Activated T-helper 2 cell treated with anti-CD3 and anti-CD28 coated beads, Interferon-gamma antibody, Interleukin-2, Interleukin-4, amounts not matched to agents 10 μg/mL and 5 μg/mL and 100 μg/mL, durations not matched to agents 14 hours and 24 hours and 36 hours (primary cell): Measurements from ENCODE around the gene SKAP2. TPM values are rescaled to one million over a fixed set of nuclear protein-coding genes. Genes with fewer than 3 reads are reported as not detected.

ENCODE experiments used
- DNase-seq: peaks from one replicate; pipeline ENCODE4 v3.0.0; 2021; ENCODE audit warnings: low spot score
- H3K27ac Mint-ChIP-seq: one replicate; pipeline ENCODE4 v1.8.0; 2021; ENCODE audit warnings: mixed read lengths
- H3K27me3 Mint-ChIP-seq: one replicate; pipeline ENCODE4 v1.8.0; 2021; ENCODE audit warnings: low read depth, mixed read lengths
- H3K36me3 Mint-ChIP-seq: one replicate; pipeline ENCODE4 v1.8.0; 2021; ENCODE audit warnings: low read depth, mixed read lengths
- H3K4me1 Mint-ChIP-seq: one replicate; pipeline ENCODE4 v1.8.0; 2021; ENCODE audit warnings: low read depth, mixed read lengths
- H3K4me3 Mint-ChIP-seq: one replicate; pipeline ENCODE4 v1.8.0; 2021; ENCODE audit warnings: low read depth, mild to moderate bottlenecking, moderate library complexity, mixed read lengths
- H3K9me3 Mint-ChIP-seq: one replicate; pipeline ENCODE4 v1.8.0; 2021; ENCODE audit warnings: mixed read lengths
- intact Hi-C: fragments of 100-400 bp; cut with micrococcal nuclease; formaldehyde crosslinking; loops from one replicate; pipeline ENCODE4 v1.15.1; 2023
- total RNA-seq: library from RNA; stranded (reverse); gene quantifications from 2 replicates; pipeline ENCODE4 v1.2.3, GENCODE V29; 2022

The SKAP2 gene
- total RNA-seq, 1 donor from 2014 or later: 8.2 TPM

DNA sequence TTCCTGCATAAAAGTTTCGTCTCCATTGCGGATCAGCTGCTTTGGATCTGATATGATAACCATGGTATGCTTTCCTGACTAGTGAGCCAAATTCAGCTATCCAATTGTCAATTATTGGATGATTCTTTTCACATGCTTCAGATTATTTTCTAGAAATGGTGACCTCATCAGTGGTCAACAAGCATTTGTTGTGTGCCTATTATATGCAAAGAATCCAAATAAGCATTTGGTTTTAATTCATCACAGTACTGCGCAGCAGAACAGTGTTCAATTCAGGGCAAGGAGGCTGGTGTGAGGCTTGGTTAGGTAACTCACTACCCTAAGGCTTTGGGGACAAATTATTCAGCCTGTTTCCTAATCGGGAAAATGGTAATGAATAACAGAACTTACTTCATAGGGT is 200.5 kb downstream of the SKAP2 start:
- peaks cover 43% of the 10 kb centered on the region for H3K27me3 Mint-ChIP-seq

DNA sequence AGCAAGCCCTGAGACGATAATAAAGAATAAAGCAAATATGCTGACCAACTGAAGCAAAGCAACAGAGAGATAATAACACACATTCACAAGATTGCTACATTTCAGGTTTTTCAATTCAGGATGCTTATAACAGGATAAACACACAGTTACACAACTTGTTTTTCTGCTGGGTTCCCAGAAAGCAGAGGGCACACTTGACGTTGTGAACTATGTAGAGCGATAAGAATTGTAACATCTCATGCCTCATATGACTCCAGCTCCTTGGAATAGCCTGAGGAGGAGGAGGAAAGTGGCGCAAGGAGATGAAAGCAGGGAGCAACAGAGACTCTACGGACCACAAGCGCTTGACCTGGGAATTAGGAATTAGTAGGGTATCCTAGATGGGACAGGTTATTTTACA is 201.7 kb downstream of the SKAP2 start:
- Mint-ChIP-seq H3K4me1 (peaks cover 13% of the 10 kb centered on the region), H3K27ac (no peak overlapping the region), H3K27me3 (peaks cover 47% of the 10 kb centered on the region), H3K36me3 (no peaks in the 10 kb centered on the region), H3K9me3 (no peaks in the 10 kb centered on the region), H3K4me3 (no peak overlapping the region)
- intact Hi-C loops: loop anchor here (10.0 kb wide), 1 partner anchor 458 kb away; the partner anchor contains the start of genes CBX3 and HNRNPA2B1
- DNase-seq: no peak

More for the DNA sequence above, 200.5 kb downstream of the SKAP2 start:
- intact Hi-C loops: loop anchor here (10.0 kb wide), 1 partner anchor 459 kb away; the partner anchor contains the start of genes CBX3 and HNRNPA2B1
- no peak for DNase-seq
- H3K27ac Mint-ChIP-seq: no peak overlapping the region
- no peaks in the 10 kb centered on the region for H3K9me3 Mint-ChIP-seq
- H3K4me1 Mint-ChIP-seq: peaks cover 13% of the 10 kb centered on the region
- no peaks in the 10 kb centered on the region for H3K36me3 Mint-ChIP-seq
- H3K4me3 Mint-ChIP-seq: no peak overlapping the region

DNA sequence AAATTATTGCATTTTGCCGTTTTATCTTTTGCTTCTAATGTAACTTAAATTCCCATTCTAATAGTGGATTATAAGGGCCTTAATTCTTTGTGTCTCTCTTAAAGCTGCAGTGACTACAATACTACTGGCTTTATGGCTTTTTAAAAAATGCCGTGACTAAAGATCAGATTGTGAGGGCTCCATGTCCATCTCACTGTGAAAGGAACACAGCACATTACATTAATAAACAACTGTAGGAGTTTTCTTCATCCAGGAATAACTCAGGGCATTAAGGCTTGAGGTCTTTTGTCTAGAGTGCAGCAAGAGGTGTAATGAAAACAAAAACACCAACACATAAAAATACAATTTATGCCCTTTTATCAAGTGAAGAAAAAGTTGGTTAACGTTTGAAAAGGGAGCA is 205.3 kb downstream of the SKAP2 start:
- no peaks in the 10 kb centered on the region for H3K4me1 Mint-ChIP-seq
- peaks cover 53% of the 10 kb centered on the region for H3K27me3 Mint-ChIP-seq
- no peaks in the 10 kb centered on the region for H3K9me3 Mint-ChIP-seq
- H3K27ac Mint-ChIP-seq: no peak overlapping the region
- no peaks in the 10 kb centered on the region for H3K36me3 Mint-ChIP-seq
- intact Hi-C loops: no loop called here
- no peak overlapping the region for H3K4me3 Mint-ChIP-seq
- DNase-seq: no peak

DNA sequence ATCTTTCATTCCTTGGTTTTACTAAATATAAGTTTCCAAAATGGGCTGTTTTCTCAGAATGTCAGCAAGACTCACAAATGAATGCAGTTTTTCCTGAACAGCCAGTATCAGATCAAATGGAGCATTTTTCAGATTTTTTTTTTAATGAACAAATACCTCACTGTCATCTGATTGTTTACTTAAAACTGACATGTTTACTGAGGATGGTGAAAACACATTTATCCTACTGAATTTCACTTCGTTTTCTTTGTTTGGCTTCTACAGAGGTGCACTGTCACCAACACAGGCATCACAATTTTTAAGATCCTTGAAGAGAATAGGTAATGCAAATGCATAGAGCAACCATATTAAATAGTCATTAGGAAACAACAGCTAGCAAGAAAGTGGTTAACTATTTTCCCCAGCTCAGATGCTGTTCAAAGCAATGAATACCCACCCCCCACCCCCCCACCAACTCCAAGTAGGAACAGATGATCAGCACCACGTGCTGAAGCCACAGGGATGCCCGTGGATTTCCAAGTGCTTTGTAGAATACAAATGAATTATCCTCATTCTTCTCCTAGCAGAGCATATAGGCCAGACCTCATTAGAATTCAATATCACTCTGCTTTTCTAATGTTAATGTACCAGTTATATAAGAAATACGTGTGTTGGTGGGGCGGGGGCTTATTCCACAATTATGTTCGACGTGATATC is 205.9 kb downstream of the SKAP2 start:
- Mint-ChIP-seq H3K27me3 (peaks cover 53% of the 10 kb centered on the region), H3K4me3 (no peak overlapping the region), H3K4me1 (no peaks in the 10 kb centered on the region), H3K27ac (no peak overlapping the region), H3K9me3 (no peaks in the 10 kb centered on the region), H3K36me3 (no peaks in the 10 kb centered on the region)
- no peak for DNase-seq
- intact Hi-C loops: no loop called here

DNA sequence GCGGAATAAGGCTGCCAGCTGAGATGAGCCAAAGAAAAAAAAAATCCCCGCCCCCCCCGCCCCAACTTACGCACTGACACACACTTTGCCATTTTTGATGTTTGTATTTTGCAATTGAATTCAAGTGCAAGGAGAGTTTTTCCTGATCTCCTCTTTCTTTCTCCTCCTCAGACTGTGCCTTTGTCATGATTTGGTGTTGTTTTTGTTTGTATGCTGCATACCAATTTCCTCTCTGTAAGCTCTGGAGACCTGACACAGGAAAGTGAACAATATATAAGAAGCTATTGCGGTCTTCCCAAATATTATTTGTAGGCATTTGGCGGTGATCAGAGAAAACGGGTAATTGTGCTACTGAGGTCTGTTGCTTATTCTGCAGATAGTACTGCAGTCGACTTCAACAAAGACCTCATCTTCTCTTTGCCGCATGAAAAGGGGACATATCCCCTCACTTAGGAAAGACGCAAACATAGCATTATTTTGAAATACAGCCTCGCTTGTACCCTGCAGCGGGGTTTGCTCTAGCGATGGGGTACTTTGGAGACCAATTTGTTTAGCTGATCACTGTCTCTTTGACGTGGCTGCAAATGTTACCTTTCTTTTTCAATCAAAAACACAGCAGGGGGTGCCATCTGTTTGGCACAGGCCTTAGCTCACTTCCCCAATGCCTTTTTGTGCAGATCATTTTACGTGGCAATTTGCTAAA is 206.6 kb downstream of the SKAP2 start:
- DNase-seq: no peak
- peaks cover 53% of the 10 kb centered on the region for H3K27me3 Mint-ChIP-seq
- no peak overlapping the region for H3K4me3 Mint-ChIP-seq
- intact Hi-C loops: no loop called here
- no peaks in the 10 kb centered on the region for H3K36me3 Mint-ChIP-seq
- H3K4me1 Mint-ChIP-seq: no peaks in the 10 kb centered on the region
- no peaks in the 10 kb centered on the region for H3K9me3 Mint-ChIP-seq
- H3K27ac Mint-ChIP-seq: no peak overlapping the region

DNA sequence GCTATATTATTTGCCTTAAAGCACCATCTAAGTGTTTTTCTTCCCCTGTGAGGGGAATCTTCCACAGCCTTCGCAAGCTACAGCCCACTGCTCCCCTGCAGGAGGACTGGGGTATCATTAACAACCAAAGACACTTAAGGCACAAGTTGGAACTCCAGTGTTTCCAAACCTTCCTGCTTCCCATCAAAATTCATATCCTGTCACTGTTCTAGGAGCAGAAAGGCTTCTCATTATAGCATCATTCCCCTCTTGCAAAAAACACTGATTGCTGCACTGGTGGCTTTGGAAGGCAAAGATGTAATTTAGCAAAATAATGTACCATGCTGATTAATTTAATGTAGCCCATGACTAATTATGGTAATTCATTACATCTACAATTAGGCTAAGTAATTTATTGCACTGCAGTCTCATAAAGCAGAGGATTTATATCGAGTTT is 207.2 kb downstream of the SKAP2 start:
- no peaks in the 10 kb centered on the region for H3K9me3 Mint-ChIP-seq
- DNase-seq: no peak
- no peaks in the 10 kb centered on the region for H3K4me1 Mint-ChIP-seq
- H3K27ac Mint-ChIP-seq: no peak overlapping the region
- no peaks in the 10 kb centered on the region for H3K36me3 Mint-ChIP-seq
- H3K27me3 Mint-ChIP-seq: peaks cover 49% of the 10 kb centered on the region
- no peak overlapping the region for H3K4me3 Mint-ChIP-seq
- intact Hi-C loops: no loop called here

DNA sequence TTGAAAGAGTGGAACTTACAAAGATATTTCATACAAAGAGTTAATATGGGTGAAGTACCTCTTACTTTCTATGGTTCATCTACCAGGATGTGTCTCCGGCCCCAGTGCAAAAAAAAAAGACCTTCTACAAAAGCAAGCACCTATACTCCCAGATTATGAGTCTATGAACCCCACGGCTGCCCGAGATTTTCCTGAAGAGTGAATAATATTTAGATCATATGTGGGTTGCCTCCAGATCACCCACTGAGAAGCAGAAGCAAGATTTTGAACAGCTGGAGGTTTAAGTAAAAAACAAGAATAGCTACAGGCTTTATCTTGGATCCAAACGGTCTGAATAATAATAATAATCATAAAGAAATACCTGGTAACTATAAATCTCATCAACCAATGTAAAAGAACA is 207.7 kb downstream of the SKAP2 start:
- no peaks in the 10 kb centered on the region for H3K36me3 Mint-ChIP-seq
- intact Hi-C loops: no loop called here
- DNase-seq: no peak
- peaks cover 49% of the 10 kb centered on the region for H3K27me3 Mint-ChIP-seq
- H3K4me3 Mint-ChIP-seq: no peak overlapping the region
- no peak overlapping the region for H3K27ac Mint-ChIP-seq
- H3K4me1 Mint-ChIP-seq: no peaks in the 10 kb centered on the region
- H3K9me3 Mint-ChIP-seq: no peaks in the 10 kb centered on the region

DNA sequence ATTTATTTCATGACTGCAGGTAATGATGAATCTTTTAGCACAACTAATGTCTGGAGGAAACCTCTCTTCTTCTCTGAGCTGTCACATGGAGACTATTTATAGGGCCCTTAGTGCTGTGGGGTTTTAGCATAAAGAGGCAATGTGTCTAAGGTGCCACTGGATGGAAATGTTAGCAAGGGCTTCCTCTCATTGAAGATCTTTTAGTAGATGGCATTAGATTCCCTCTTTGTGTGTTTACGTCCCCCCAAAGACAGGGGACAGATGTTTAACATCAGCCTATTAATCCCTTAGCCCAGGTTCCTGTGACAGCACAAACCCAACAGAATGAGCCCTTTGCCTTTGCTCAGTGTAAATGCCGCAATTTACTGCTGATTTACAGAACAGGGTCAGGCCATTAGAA is 208.6 kb downstream of the SKAP2 start:
- no peak overlapping the region for H3K4me3 Mint-ChIP-seq
- H3K36me3 Mint-ChIP-seq: no peaks in the 10 kb centered on the region
- no peaks in the 10 kb centered on the region for H3K4me1 Mint-ChIP-seq
- no peak overlapping the region for H3K27ac Mint-ChIP-seq
- DNase-seq: no peak
- intact Hi-C loops: no loop called here
- H3K27me3 Mint-ChIP-seq: peaks cover 47% of the 10 kb centered on the region
- H3K9me3 Mint-ChIP-seq: no peaks in the 10 kb centered on the region

DNA sequence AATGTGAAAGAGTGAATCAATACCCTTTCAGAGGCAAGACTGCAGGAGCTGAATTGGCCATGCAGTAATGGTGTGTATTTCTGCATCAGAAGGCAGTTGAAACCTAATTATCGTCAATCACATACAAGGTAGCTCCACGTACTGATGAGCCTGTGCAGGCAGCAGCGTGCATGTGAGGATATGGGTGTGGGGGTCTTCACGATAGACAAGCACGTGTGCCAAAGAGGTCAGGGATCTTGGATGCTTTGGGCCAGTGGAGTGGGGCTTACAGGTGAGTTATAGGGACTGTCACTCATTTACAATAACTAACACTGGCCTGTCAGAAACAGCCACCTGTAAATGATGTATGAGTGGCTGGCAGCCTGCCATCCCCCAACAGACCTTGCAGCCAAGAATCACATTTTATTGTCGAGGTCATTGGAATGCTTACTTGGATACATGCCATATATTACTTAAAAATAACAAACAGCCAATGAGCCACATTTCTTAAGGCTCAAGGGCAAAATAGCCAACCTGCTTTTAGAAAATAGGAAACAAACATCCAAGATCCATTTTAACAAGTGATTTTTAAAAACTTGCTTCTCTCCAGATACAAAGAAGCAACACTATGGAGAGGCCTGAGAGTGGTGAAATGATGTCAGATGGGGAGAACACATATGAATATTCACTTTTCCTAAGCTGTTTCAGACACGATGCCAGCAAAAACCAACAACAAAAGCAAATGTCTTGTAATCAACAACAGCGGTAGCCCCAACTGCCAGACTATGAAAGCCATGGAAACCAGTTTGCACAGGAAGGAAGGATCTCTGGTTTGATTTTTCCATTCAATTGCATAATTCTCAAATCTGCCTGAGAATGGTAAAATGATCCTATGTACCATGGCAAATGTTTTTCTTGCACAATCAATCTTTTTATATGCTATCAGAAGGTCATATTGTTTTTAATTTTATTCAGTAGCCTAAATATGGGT is 210.7 kb downstream of the SKAP2 start:
- H3K27me3 Mint-ChIP-seq: peaks cover 46% of the 10 kb centered on the region
- intact Hi-C loops: no loop called here

DNA sequence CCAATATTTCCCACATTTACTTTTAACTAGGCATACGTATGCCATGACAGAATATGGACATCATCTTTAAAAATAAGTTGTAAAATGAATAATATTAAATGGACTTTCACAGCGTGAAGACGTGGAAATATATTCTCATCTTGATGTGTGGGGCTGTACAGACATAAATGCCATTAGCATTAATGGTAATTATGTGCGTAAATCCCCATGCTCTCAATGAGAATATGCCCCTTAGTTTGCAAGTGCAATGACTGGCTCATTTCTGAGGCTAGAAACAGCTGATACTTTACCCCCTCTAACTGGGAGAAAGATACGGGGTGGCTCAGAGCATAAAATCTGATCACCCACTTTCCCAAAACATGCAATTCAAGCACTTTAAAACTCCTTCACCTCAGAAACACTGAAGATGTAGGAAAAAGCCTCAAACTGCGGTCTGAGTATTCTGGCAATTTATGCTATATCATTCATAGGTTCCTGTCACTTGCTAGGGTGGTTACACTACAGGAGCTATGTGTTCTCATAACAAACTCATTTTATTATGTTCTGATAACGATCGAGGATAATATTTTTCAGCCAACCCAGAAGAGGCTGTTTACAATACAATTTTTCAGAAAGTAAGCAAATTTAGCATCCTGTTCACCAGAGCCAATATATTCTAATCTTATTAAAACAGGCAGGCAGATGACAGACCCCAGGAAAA is 211.8 kb downstream of the SKAP2 start:
- no peak for DNase-seq
- intact Hi-C loops: no loop called here
- no peaks in the 10 kb centered on the region for H3K36me3 Mint-ChIP-seq
- no peaks in the 10 kb centered on the region for H3K4me1 Mint-ChIP-seq
- H3K4me3 Mint-ChIP-seq: no peak overlapping the region
- no peaks in the 10 kb centered on the region for H3K9me3 Mint-ChIP-seq
- peaks cover 39% of the 10 kb centered on the region for H3K27me3 Mint-ChIP-seq
- H3K27ac Mint-ChIP-seq: no peak overlapping the region

More for the DNA sequence above, 210.7 kb downstream of the SKAP2 start:
- no peak overlapping the region for H3K4me3 Mint-ChIP-seq
- H3K36me3 Mint-ChIP-seq: no peaks in the 10 kb centered on the region
- no peak overlapping the region for H3K27ac Mint-ChIP-seq
- DNase-seq: no peak
- no peaks in the 10 kb centered on the region for H3K4me1 Mint-ChIP-seq
- no peaks in the 10 kb centered on the region for H3K9me3 Mint-ChIP-seq

DNA sequence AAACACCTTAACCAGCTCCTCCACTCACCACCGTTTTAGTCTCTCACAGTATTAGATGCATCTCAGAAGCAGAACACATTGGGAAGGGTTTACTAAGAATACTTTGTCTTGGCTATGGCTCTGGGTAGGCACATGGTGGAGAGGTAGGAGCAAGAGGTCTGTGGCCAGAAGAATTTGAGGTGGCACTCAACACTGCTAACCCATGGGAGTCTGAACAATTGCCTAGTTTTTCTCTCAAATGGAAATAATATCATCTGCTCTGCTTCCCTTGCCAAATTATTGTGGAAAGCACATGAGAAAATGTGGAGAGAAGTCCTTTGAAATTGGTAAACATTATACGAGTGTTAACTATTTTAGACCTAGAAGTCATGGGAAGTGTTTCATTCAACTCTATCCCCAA is 214.3 kb downstream of the SKAP2 start:
- Mint-ChIP-seq H3K27ac (no peak overlapping the region), H3K27me3 (peaks cover 23% of the 10 kb centered on the region), H3K36me3 (no peaks in the 10 kb centered on the region), H3K9me3 (no peaks in the 10 kb centered on the region), H3K4me3 (no peak overlapping the region), H3K4me1 (no peaks in the 10 kb centered on the region)
- DNase-seq: no peak
- intact Hi-C loops: no loop called here

DNA sequence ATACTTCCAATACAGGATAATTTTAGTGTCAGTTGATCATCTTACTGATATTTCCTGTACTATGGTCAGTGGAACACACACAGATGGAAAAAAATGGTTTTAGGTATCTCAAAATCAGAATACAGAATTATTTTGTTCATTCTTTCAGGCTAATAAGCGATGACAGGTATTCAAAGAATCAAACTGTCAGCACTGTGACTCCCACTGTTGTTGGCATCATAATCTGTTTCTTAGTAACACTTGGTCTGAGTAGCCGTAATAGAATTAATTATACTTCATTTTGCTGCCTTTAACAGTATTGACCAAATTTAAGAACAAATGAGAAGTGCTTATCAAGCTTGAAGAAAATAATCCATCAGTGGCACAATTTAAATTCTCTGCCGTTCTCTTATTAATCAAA is 215.0 kb downstream of the SKAP2 start:
- Mint-ChIP-seq H3K36me3 (no peaks in the 10 kb centered on the region), H3K27ac (no peak overlapping the region), H3K27me3 (peaks cover 18% of the 10 kb centered on the region), H3K4me3 (no peak overlapping the region), H3K9me3 (no peaks in the 10 kb centered on the region), H3K4me1 (no peaks in the 10 kb centered on the region)
- no peak for DNase-seq
- intact Hi-C loops: no loop called here
